Testis (tissue), 2 donors: ENCODE measurements around the gene PRDM8.

Source experiments
- CTCF ChIP-seq, 3 experiments: fragments of 450-650 bp in 2 of 3; fragments of 200-600 bp in 1 of 3; sonication (generic) in 1 of 3; IDR thresholded peaks; one replicate each; pipeline ENCODE4 v1.5.1; 2016 to 2019; ENCODE audit warnings: antibody characterized with exemption in 3 of 3, mild to moderate bottlenecking in 2 of 3, moderate library complexity in 1 of 3
- POLR2A ChIP-seq: fragments of 450-650 bp; IDR thresholded peaks from one replicate; pipeline ENCODE4 v1.6.1; 2017; ENCODE audit warnings: antibody characterized with exemption, mild to moderate bottlenecking, moderate library complexity

DNA sequence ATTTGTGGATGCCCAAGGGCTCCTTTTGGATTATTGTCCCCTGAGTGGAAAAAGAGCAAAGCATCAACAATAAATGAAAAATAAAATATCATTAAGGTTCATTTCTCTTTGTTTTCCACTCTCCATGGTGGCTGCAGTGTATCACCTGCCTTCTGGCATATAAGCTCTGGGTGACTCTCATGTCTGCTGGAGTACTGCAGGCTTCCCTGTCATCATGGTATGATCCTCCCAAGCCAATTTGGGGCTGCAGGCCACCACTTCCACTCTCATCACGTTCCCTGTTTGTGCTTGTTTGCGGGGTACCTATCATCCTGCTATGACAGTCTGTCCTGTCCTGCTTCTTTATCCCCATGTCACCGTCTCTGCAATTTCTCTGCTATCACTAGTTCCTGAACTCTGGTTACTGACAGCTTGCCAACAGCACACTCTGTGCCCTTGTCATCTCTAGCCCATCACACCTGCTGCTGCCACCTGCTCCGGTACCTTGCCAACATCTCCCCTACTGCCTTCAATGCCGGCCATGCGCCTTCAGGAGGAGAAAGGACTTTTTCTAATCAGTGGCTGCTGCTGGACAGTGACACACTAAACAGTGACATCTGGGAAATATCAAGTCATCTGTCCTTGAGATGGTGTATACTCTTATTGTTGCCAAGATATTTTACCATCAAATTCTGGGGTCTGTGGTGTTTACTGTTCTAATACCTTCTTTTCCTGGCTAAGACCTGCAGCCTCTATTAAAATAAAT lies 46.1 kb downstream of the PRDM8 start:
- TF ChIP-seq POLR2A, result no peak
- TF ChIP-seq CTCF (IDR thresholded peaks at IDR 0.05), result no peak
